Thyroid gland (tissue), 4 donors: ENCODE data around the gene STK32B. TPM values are rescaled to one million over a fixed set of nuclear protein-coding genes. Genes with fewer than 3 reads are reported as not detected.

Source experiments
- DNase-seq, 2 donors: peaks; one replicate each; pipeline ENCODE4 v3.0.0-alpha.2; 2019
- H3K27ac ChIP-seq, 3 donors: fragments of 200-600 bp; sonication (generic); 1 replicate in 2 of 3; 2 replicates in 1 of 3; pipeline ENCODE4 v1.5.1; 2016 to 2019; ENCODE audit warnings: mild to moderate bottlenecking in 1 of 3, moderate library complexity in 1 of 3
- H3K27me3 ChIP-seq: fragments of 200-600 bp; sonication (generic); one replicate; pipeline ENCODE4 v1.5.1; 2019
- H3K36me3 ChIP-seq, 2 donors: fragments of 200-600 bp; sonication (generic); one replicate each; pipeline ENCODE4 v1.5.1; 2016 to 2019
- H3K4me1 ChIP-seq, 2 donors: fragments of 200-600 bp; sonication (generic); one replicate each; pipeline ENCODE4 v1.5.1; 2017 to 2019
- H3K4me3 ChIP-seq, 3 donors: fragments of 200-600 bp; sonication (generic); replicated peaks in 1 of 3; 1 replicate in 2 of 3; 2 replicates in 1 of 3; pipeline ENCODE4 v1.5.1; 2016; ENCODE audit warnings: mild to moderate bottlenecking in 1 of 3
- H3K9me3 ChIP-seq: fragments of 200-600 bp; sonication (generic); one replicate; pipeline ENCODE4 v1.5.1; 2017
- POLR2A ChIP-seq, 2 donors: fragments of 450-650 bp; IDR thresholded peaks; one replicate each; pipeline ENCODE4 v1.6.1; 2017; ENCODE audit warnings: antibody characterized with exemption in 2 of 2, mild to moderate bottlenecking in 2 of 2, moderate library complexity in 1 of 2
- WGBS, 2 donors: methylation state at CpG; one replicate each; pipeline ENCODE4 v1.1.5; 2017; 5-methylcytosine and 5-hydroxymethylcytosine counted together
- intact Hi-C: fragments of 100-400 bp; cut with DNase I; formaldehyde crosslinking; loops from one replicate; pipeline ENCODE4 v1.15.1; 2023
- total RNA-seq, 4 donors: library from RNA; depleted of rRNA; stranded (reverse); fragments of >200 nt; gene quantifications; one replicate each; pipeline ENCODE4 v1.2.3, GENCODE V29; 2016
- TF ChIP-seq, protein P1 (sequence below), 6 experiments: fragments of 200-600 bp in 3 of 6; fragments of 450-650 bp in 3 of 6; sonication (generic) in 3 of 6; IDR thresholded peaks; one replicate each; pipeline ENCODE4 v1.5.1; 2016 to 2019; ENCODE audit warnings: antibody characterized with exemption in 6 of 6, mild to moderate bottlenecking in 2 of 6, inconsistent platforms in 1 of 6, moderate library complexity in 1 of 6

STK32B gene
- total RNA-seq, 4 donors from 2014 or later = 1.9 to 14.8 (median 4.4) TPM

GRCh38 chr4:5503336-5503936, 452.2 kb downstream of the STK32B start:
- no peak overlapping the region for H3K27ac ChIP-seq
- intact Hi-C loops = no loop called here
- no peak overlapping the region for H3K4me3 ChIP-seq
- no peaks in the 10 kb centered on the region for H3K4me1 ChIP-seq
- TF ChIP-seq, protein P1, sequence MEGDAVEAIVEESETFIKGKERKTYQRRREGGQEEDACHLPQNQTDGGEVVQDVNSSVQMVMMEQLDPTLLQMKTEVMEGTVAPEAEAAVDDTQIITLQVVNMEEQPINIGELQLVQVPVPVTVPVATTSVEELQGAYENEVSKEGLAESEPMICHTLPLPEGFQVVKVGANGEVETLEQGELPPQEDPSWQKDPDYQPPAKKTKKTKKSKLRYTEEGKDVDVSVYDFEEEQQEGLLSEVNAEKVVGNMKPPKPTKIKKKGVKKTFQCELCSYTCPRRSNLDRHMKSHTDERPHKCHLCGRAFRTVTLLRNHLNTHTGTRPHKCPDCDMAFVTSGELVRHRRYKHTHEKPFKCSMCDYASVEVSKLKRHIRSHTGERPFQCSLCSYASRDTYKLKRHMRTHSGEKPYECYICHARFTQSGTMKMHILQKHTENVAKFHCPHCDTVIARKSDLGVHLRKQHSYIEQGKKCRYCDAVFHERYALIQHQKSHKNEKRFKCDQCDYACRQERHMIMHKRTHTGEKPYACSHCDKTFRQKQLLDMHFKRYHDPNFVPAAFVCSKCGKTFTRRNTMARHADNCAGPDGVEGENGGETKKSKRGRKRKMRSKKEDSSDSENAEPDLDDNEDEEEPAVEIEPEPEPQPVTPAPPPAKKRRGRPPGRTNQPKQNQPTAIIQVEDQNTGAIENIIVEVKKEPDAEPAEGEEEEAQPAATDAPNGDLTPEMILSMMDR (IDR thresholded peaks at IDR 0.05) = no peak
- no peaks in the 10 kb centered on the region for H3K36me3 ChIP-seq
- no peaks in the 10 kb centered on the region for H3K27me3 ChIP-seq
- 76 to 82% methylated on average over 7 of the region's 7 CpGs for WGBS, 2 donors
- DNase-seq = no peak
- H3K9me3 ChIP-seq = no peaks in the 10 kb centered on the region

GRCh38 chr4:5504486-5504885, 453.2 kb downstream of the STK32B start:
- Histone ChIP-seq H3K36me3 (no peaks in the 10 kb centered on the region), H3K27me3 (no peaks in the 10 kb centered on the region), H3K27ac (no peak overlapping the region), H3K4me1 (no peaks in the 10 kb centered on the region), H3K4me3 (no peak overlapping the region), H3K9me3 (no peaks in the 10 kb centered on the region)
- no peak for DNase-seq
- intact Hi-C loops = no loop called here
- TF ChIP-seq, protein P1 (IDR thresholded peaks at IDR 0.05) = no peak
- no peak for TF ChIP-seq POLR2A (IDR thresholded peaks at IDR 0.05)

- H3K27me3 ChIP-seq = no peaks in the 10 kb centered on the region
- WGBS, 2 donors = 60 to 70% methylated on average over 2 of the region's 2 CpGs
- no peak overlapping the region for H3K27ac ChIP-seq
- no peak overlapping the region for H3K4me3 ChIP-seq
- no peak for DNase-seq
- H3K36me3 ChIP-seq = no peaks in the 10 kb centered on the region
- TF ChIP-seq, protein P1 (IDR thresholded peaks at IDR 0.05) = no peak
- TF ChIP-seq POLR2A (IDR thresholded peaks at IDR 0.05) = no peak
- H3K9me3 ChIP-seq = no peaks in the 10 kb centered on the region
- no peaks in the 10 kb centered on the region for H3K4me1 ChIP-seq
- intact Hi-C loops = no loop called here
Measured at GRCh38 chr4:5510504-5510903, 459.2 kb downstream of the STK32B start.

GRCh38 chr4:5511791-5512190, 460.5 kb downstream of the STK32B start:
- intact Hi-C loops = no loop called here
- H3K4me1 ChIP-seq = no peaks in the 10 kb centered on the region
- H3K27me3 ChIP-seq = no peaks in the 10 kb centered on the region
- no peak for DNase-seq
- H3K9me3 ChIP-seq = no peaks in the 10 kb centered on the region
- H3K4me3 ChIP-seq = no peak overlapping the region
- no peak for TF ChIP-seq POLR2A (IDR thresholded peaks at IDR 0.05)
- TF ChIP-seq, protein P1 (IDR thresholded peaks at IDR 0.05) = no peak
- H3K36me3 ChIP-seq = no peaks in the 10 kb centered on the region
- no peak overlapping the region for H3K27ac ChIP-seq

DNA sequence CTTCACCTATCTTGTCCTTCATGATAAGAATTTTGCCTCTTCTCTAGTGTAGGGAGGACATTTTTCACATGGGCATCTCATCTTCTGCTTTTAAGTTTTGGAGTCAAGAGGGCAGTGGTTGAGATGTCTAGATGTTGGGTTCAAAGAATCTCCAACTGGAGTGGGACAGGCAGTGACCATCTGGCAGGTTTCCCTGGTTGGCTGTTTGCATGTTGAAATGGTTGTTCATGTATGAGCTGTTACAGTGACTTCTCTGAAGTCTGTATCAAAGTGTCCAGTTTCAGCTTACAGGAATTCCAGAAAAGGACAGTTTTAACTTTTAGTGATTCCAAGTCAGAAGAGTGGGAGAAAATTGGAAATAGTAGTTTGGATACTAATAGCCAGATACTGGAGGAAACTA, 464.4 kb downstream of the STK32B start:
- H3K4me1 ChIP-seq = no peaks in the 10 kb centered on the region
- intact Hi-C loops = no loop called here
- H3K9me3 ChIP-seq = no peaks in the 10 kb centered on the region
- no peaks in the 10 kb centered on the region for H3K36me3 ChIP-seq
- H3K27me3 ChIP-seq = no peaks in the 10 kb centered on the region
- DNase-seq = no peak
- TF ChIP-seq, protein P1 (IDR thresholded peaks at IDR 0.05) = no peak
- TF ChIP-seq POLR2A (IDR thresholded peaks at IDR 0.05) = no peak
- H3K27ac ChIP-seq = no peak overlapping the region
- H3K4me3 ChIP-seq = no peak overlapping the region
